AG04449 (cell line): Measurements from ENCODE around the gene KPNA5.
"Not testable (repeated sequence)": the region's sequence is repeated elsewhere in the genome, so short reads cannot be mapped to it uniquely, and the experiment has no call there.

Experiments
- CTCF ChIA-PET: fragments of 350-600 bp; formaldehyde crosslinking; extraction: SDS; loops from one replicate; lab custom pipeline; 2021; ENCODE audit warnings: antibody characterized with exemption; lab: Yijun Ruan, JAX
- POLR2A ChIA-PET: fragments of 400-600, 350-600 bp; formaldehyde crosslinking; extraction: SDS; loops from one replicate; lab custom pipeline; 2020; ENCODE audit warnings: antibody characterized with exemption, inconsistent platforms; lab: Yijun Ruan, JAX
- DNase-seq: peaks from one replicate; pipeline ENCODE4 v3.0.0-alpha.2; 2010; ENCODE audit warnings: low read depth, low spot score
- H3K4me3 ChIP-seq: 2 replicates; pipeline ENCODE4 v1.5.1; 2011; ENCODE audit warnings: low read depth, mild to moderate bottlenecking, control low read depth, low read length
- TF ChIP-seq, protein P1 (sequence below): IDR thresholded peaks from one replicate; pipeline ENCODE4 v1.5.1; 2011; ENCODE audit warnings: mild to moderate bottlenecking, moderate library complexity, low read length, control low read depth, inconsistent platforms; ENCODE audit not compliant: insufficient read depth; ENCODE audit errors: missing control alignments

The KPNA5 gene

DNA sequence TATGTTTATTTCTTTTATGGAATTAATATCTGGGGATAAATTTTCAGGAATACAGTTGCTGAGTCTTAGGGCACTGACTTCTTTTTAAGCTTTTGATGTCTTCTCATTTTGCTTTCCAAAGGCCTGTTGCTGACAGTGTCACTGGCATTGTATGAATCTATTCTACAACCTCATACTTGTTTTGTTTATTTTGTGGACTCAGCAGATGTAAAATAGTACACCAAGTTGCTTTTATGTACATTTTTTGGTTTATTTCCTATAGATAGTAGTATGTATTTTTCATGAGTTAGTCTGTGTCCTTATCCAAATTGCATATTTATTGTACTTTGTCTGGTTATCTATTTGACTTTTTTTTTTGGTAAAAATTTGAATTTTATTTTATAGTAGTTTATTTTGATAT, 49.5 kb downstream of the KPNA5 start:
- no peak overlapping the region for H3K4me3 ChIP-seq
- TF ChIP-seq, protein P1, sequence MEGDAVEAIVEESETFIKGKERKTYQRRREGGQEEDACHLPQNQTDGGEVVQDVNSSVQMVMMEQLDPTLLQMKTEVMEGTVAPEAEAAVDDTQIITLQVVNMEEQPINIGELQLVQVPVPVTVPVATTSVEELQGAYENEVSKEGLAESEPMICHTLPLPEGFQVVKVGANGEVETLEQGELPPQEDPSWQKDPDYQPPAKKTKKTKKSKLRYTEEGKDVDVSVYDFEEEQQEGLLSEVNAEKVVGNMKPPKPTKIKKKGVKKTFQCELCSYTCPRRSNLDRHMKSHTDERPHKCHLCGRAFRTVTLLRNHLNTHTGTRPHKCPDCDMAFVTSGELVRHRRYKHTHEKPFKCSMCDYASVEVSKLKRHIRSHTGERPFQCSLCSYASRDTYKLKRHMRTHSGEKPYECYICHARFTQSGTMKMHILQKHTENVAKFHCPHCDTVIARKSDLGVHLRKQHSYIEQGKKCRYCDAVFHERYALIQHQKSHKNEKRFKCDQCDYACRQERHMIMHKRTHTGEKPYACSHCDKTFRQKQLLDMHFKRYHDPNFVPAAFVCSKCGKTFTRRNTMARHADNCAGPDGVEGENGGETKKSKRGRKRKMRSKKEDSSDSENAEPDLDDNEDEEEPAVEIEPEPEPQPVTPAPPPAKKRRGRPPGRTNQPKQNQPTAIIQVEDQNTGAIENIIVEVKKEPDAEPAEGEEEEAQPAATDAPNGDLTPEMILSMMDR, result no peak
- CTCF ChIA-PET, result no interaction called here
- POLR2A ChIA-PET, result no interaction called here
- no peak for DNase-seq

DNA sequence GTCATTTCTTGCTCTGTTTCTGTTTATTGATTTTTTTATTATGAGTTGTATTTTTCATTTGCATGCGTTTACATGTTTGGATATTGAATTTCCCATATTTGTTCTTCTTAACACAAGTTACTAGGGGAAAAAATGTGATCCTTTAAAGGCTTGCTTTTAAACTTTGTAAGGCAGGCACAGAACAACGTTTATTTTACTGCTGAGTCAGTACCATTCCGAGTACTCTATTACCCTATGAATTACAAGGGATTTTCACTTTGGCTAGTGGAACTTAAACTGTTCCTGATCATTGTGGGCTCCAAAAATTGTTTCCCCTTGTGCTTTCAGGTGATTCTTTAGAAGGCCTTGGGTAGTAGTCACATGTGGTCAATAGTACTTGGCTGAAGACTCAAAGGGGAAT, 56.0 kb downstream of the KPNA5 start:
- CTCF ChIA-PET, result no interaction called here
- TF ChIP-seq, protein P1, result no peak
- POLR2A ChIA-PET, result no interaction called here
- no peak for DNase-seq
- no peak overlapping the region for H3K4me3 ChIP-seq

DNA sequence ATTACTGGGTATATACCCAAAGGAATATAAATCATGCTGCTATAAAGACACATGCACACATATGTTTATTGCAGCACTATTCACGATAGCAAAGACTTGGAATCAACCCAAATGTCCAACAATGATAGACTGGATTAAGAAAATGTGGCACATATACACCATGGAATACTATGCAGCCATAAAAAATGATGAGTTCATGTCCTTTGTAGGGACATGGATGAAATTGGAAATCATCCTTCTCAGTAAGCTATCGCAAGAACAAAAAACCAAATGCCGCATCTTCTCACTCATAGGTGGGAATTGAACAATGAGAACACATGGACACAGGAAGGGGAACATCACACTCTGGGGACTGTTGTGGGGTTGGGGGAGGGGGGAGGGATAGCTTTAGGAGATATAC, 59.5 kb downstream of the KPNA5 start:
- CTCF ChIA-PET, H3K4me3 ChIP-seq, POLR2A ChIA-PET, DNase-seq: not testable (repeated sequence)

DNA sequence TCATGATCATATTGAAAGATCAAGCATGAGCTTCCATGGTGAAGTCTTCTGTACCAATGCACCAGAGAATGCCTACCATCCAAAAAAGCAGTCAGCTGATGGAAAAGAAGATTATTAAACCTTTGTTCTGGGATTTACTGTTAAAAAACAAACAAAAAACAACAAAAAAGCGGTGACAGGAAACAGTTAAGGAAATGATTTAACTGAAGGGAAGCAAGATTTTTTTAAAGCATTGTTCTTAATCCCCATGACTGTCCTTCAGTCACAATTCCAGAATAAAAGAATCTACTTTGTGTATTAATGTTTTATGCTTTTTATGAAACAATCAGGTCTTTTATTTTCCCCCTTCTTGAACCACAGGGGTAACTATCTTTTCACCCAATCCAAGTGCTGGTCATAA, 60.6 kb downstream of the KPNA5 start:
- TF ChIP-seq, protein P1, result no peak
- ChIA-PET POLR2A (no interaction called here), CTCF (no interaction called here)
- no peak overlapping the region for H3K4me3 ChIP-seq
- no peak for DNase-seq

DNA sequence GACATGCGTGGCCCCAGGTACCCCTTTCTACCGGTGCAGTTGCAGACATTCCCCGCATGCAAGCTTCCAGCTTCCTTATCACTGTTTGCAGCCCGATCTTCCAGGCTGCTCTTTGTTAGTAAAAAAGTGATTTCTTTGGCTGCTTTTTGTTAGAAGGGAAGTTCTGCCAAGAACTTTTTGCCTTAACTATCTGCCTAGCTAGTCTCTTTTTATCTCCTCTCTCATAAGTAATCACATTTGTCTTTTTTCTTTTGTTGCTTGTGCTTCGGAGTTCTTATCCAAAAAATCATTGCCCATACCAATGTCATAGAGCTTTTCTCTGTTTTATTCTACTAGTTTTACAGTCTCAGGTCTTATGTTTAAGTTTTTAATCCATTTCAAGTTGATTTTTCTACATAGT, 64.2 kb downstream of the KPNA5 start:
- CTCF ChIA-PET, result no interaction called here
- no peak overlapping the region for H3K4me3 ChIP-seq
- POLR2A ChIA-PET, result no interaction called here
- DNase-seq, result no peak
- TF ChIP-seq, protein P1, result no peak

DNA sequence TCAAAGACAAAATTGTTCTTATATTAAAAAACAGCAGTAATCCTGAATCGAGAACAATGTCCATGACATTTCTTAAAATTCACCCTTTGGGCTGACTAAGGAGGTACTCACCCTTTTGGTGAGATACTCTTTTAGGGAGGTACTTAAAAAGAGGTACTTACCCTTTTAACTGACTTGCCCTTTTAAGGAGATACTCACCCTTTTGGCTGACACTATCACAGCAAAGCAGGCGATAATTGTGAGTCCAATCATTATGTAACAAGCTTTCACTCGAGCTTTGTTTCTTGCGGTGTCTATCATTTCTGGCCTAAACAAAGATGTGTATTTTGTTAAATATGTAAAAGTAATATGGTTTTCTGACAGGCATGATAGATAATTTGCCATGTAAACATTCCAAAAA, 80.8 kb downstream of the KPNA5 start:
- CTCF ChIA-PET, result no interaction called here

DNA sequence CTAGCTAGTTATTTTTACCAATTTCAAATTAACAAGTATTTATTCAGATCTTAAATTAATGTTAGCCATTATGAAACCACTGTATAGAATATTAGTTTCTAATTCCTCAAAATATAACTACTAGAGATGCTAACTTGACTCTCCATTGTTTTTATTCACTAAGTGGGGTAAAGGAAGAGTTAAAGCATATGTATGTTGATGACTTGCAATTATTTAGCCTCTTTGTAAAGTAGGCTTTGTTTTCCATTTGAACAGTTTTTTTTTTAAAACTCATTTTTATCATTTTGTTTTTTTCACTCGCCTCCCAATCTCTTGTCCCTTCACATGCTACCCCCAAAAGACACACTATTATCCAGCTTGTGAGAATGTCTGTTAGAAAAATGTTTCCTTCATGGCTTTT, 81.2 kb downstream of the KPNA5 start:
- POLR2A ChIA-PET, result no interaction called here
- no peak overlapping the region for H3K4me3 ChIP-seq
- no peak for DNase-seq
- CTCF ChIA-PET, result no interaction called here
- TF ChIP-seq, protein P1, result no peak

More for the DNA sequence above, 80.8 kb downstream of the KPNA5 start:
- H3K4me3 ChIP-seq, result no peak overlapping the region
- POLR2A ChIA-PET, result no interaction called here
- TF ChIP-seq, protein P1, result no peak
- DNase-seq, result no peak
